HCT116 (cell line): Measurements from ENCODE around the gene RGPD5.
"Not testable (repeated sequence)": the region's sequence is repeated elsewhere in the genome, so short reads cannot be mapped to it uniquely, and the experiment has no call there.

Source experiments
- CEBPB ChIP-seq: IDR thresholded peaks from 2 replicates; pipeline ENCODE4 v1.6.1; 2012; ENCODE audit warnings: low read depth
- ELF1 ChIP-seq: IDR thresholded peaks from 2 replicates; pipeline ENCODE4 v1.6.1; 2012; ENCODE audit warnings: low read depth, borderline replicate concordance
- POLR2A ChIP-seq: IDR thresholded peaks from 2 replicates; pipeline ENCODE4 v1.7.0; 2011; ENCODE audit warnings: borderline replicate concordance; ENCODE audit not compliant: insufficient read depth, insufficient read length; ENCODE audit errors: extremely low read depth
- RAD21 ChIP-seq: IDR thresholded peaks from 2 replicates; pipeline ENCODE4 v1.6.1; 2012; ENCODE audit warnings: low read depth, mild to moderate bottlenecking
- SP1 ChIP-seq: IDR thresholded peaks from 2 replicates; pipeline ENCODE4 v1.6.1; 2012; ENCODE audit warnings: low read depth
- TCF7L2 ChIP-seq: IDR thresholded peaks from 2 replicates; pipeline ENCODE4 v1.7.0; 2011; ENCODE audit warnings: borderline replicate concordance, inconsistent platforms; ENCODE audit not compliant: insufficient read depth, insufficient read length; ENCODE audit errors: extremely low read depth
- ZNF274 ChIP-seq: fragments of 200-500 bp; sonication (Bioruptor generic); IDR thresholded peaks from 2 replicates; pipeline ENCODE4 v1.6.1; 2014; ENCODE audit warnings: mild to moderate bottlenecking, low read depth, low read length, inconsistent platforms
- TF ChIP-seq, protein P1 (sequence below): IDR thresholded peaks from 2 replicates; pipeline ENCODE4 v1.6.1; 2012
- TF ChIP-seq, protein P2 (sequence below), 3 experiments: fragments of 200-600 bp in 1 of 3; sonication (generic) in 1 of 3; IDR thresholded peaks in 2 of 3; conservative IDR thresholded peaks in 1 of 3; 2 replicates each; pipeline ENCODE4 v1.5.1; 2012 to 2017; ENCODE audit warnings: low read depth in 2 of 3, low read length in 2 of 3, antibody characterized with exemption in 1 of 3, borderline replicate concordance in 1 of 3, control low read depth in 1 of 3, mild to moderate bottlenecking in 1 of 3, mixed read lengths in 1 of 3, mixed run types in 1 of 3, moderate library complexity in 1 of 3; ENCODE audit not compliant: insufficient read depth in 1 of 3

DNA sequence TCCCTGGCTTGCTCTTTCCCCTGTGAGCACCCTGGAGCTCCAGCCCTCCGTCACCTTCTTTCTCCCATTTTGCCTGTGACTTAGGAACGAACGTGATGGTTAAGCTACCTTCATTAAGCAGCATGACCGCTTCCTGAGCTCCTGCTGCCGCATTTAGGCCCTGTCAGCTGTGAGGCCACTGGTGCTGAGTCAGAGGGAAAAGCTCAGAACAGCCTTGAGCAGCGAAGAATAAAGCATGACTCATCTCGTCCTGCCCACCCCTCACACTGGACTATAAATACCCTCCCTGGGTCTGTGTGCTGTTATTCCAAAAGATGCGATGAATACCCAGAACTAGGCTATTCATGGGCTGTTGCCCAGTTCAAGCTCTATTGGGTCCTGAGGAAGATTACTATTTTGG is 111.7 kb downstream of the RGPD5 start:
- TF ChIP-seq, protein P1, sequence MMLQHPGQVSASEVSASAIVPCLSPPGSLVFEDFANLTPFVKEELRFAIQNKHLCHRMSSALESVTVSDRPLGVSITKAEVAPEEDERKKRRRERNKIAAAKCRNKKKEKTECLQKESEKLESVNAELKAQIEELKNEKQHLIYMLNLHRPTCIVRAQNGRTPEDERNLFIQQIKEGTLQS = not testable (repeated sequence)
- TF ChIP-seq SP1, ELF1, POLR2A, TCF7L2, CEBPB, ZNF274, RAD21: not testable (repeated sequence)
- TF ChIP-seq, protein P2, sequence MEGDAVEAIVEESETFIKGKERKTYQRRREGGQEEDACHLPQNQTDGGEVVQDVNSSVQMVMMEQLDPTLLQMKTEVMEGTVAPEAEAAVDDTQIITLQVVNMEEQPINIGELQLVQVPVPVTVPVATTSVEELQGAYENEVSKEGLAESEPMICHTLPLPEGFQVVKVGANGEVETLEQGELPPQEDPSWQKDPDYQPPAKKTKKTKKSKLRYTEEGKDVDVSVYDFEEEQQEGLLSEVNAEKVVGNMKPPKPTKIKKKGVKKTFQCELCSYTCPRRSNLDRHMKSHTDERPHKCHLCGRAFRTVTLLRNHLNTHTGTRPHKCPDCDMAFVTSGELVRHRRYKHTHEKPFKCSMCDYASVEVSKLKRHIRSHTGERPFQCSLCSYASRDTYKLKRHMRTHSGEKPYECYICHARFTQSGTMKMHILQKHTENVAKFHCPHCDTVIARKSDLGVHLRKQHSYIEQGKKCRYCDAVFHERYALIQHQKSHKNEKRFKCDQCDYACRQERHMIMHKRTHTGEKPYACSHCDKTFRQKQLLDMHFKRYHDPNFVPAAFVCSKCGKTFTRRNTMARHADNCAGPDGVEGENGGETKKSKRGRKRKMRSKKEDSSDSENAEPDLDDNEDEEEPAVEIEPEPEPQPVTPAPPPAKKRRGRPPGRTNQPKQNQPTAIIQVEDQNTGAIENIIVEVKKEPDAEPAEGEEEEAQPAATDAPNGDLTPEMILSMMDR (IDR thresholded peaks at IDR 0.05 in 2 of 3, conservative IDR thresholded peaks at IDR 0.05 in 1 of 3; ENCODE audit: borderline replicate concordance in 1 of 3, insufficient read depth in 1 of 3, low read depth in 2 of 3, low read length in 2 of 3) = not testable (repeated sequence)
